A549 (cell line): Measurements from ENCODE around the gene CAVIN1.

Experiments
- RAD21 ChIP-seq, 2 experiments: fragments of >200 bp in 1 of 2; sonication (Bioruptor Twin) in 1 of 2; formaldehyde crosslinking in 1 of 2; IDR thresholded peaks in 1 of 2; conservative IDR thresholded peaks in 1 of 2; 2 replicates in 1 of 2; 3 replicates in 1 of 2; pipeline ENCODE4 v1.6.1; 2012 to 2018; ENCODE audit warnings: inconsistent platforms in 1 of 2
- SREBF2 ChIP-seq: fragments of 450-650 bp; IDR thresholded peaks from 2 replicates; pipeline ENCODE4 v1.6.1; 2014; ENCODE audit warnings: mild to moderate bottlenecking, moderate library complexity
- TF ChIP-seq, protein P1 (sequence below): fragments of 200-600 bp; sonication (generic); IDR thresholded peaks from 2 replicates; pipeline ENCODE4 v1.6.1; 2016; ENCODE audit warnings: antibody characterized with exemption, mild to moderate bottlenecking, moderate library complexity
- TF ChIP-seq, protein P2 (sequence below): fragments of >200 bp; sonication (Bioruptor Twin); formaldehyde crosslinking; IDR thresholded peaks from 3 replicates; pipeline ENCODE4 v1.5.1; 2016

DNA sequence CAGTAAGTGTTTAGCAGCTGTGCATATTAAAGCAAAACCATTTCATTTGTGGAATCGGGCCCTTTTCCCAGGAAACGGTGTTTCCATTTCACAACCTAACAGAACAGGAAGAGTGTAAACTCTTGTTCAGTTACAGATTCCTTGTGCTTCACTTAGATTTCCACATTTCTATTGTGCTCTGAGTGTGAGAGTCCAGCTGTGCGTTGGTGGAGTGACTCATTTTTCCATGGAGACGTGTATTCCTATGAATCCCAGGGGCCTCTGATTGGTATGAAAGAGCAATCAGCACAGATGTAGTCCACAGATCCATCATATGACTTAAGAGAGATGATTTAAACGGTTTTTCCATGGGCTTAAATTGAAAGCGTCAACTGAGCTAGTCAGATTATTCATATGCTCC is 13.3 kb upstream of the CAVIN1 start:
- no peak for TF ChIP-seq SREBF2
- TF ChIP-seq, protein P1, sequence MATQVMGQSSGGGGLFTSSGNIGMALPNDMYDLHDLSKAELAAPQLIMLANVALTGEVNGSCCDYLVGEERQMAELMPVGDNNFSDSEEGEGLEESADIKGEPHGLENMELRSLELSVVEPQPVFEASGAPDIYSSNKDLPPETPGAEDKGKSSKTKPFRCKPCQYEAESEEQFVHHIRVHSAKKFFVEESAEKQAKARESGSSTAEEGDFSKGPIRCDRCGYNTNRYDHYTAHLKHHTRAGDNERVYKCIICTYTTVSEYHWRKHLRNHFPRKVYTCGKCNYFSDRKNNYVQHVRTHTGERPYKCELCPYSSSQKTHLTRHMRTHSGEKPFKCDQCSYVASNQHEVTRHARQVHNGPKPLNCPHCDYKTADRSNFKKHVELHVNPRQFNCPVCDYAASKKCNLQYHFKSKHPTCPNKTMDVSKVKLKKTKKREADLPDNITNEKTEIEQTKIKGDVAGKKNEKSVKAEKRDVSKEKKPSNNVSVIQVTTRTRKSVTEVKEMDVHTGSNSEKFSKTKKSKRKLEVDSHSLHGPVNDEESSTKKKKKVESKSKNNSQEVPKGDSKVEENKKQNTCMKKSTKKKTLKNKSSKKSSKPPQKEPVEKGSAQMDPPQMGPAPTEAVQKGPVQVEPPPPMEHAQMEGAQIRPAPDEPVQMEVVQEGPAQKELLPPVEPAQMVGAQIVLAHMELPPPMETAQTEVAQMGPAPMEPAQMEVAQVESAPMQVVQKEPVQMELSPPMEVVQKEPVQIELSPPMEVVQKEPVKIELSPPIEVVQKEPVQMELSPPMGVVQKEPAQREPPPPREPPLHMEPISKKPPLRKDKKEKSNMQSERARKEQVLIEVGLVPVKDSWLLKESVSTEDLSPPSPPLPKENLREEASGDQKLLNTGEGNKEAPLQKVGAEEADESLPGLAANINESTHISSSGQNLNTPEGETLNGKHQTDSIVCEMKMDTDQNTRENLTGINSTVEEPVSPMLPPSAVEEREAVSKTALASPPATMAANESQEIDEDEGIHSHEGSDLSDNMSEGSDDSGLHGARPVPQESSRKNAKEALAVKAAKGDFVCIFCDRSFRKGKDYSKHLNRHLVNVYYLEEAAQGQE = no peak
- no peak for TF ChIP-seq RAD21 (conservative IDR thresholded peaks at IDR 0.05 in 1 of 2, IDR thresholded peaks at IDR 0.05 in 1 of 2)
- TF ChIP-seq, protein P2, sequence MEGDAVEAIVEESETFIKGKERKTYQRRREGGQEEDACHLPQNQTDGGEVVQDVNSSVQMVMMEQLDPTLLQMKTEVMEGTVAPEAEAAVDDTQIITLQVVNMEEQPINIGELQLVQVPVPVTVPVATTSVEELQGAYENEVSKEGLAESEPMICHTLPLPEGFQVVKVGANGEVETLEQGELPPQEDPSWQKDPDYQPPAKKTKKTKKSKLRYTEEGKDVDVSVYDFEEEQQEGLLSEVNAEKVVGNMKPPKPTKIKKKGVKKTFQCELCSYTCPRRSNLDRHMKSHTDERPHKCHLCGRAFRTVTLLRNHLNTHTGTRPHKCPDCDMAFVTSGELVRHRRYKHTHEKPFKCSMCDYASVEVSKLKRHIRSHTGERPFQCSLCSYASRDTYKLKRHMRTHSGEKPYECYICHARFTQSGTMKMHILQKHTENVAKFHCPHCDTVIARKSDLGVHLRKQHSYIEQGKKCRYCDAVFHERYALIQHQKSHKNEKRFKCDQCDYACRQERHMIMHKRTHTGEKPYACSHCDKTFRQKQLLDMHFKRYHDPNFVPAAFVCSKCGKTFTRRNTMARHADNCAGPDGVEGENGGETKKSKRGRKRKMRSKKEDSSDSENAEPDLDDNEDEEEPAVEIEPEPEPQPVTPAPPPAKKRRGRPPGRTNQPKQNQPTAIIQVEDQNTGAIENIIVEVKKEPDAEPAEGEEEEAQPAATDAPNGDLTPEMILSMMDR = no peak
